Endodermal cell (in vitro differentiated cells): ENCODE results near the gene MGAT3. TPM values are rescaled to one million over a fixed set of nuclear protein-coding genes. Genes with fewer than 3 reads are reported as not detected.

Source experiments
- DNase-seq: peaks from one replicate; pipeline ENCODE4 v3.0.0-alpha.2; 2017
- H3K27ac ChIP-seq: 2 replicates; pipeline ENCODE4 v1.5.1; 2013; ENCODE audit warnings: mild to moderate bottlenecking, low read depth, low read length, moderate library complexity
- H3K27me3 ChIP-seq: 2 replicates; pipeline ENCODE4 v1.6.1; 2013; ENCODE audit warnings: mild to moderate bottlenecking, low read length, moderate library complexity; ENCODE audit not compliant: insufficient read depth, control insufficient read depth, poor library complexity, severe bottlenecking
- H3K36me3 ChIP-seq: 2 replicates; pipeline ENCODE4 v1.7.0; 2013; ENCODE audit warnings: mild to moderate bottlenecking, low read length, moderate library complexity; ENCODE audit not compliant: control insufficient read depth, insufficient read depth
- H3K4me1 ChIP-seq: one replicate; pipeline ENCODE4 v1.7.0; 2013; ENCODE audit warnings: low read length; ENCODE audit not compliant: control insufficient read depth, insufficient read depth
- H3K4me3 ChIP-seq: 2 replicates; pipeline ENCODE4 v1.5.1; 2013; ENCODE audit warnings: mild to moderate bottlenecking, low read length, moderate library complexity
- H3K9ac ChIP-seq: 2 replicates; pipeline ENCODE4 v1.6.1; 2013; ENCODE audit warnings: mild to moderate bottlenecking, low read length, moderate library complexity; ENCODE audit not compliant: poor library complexity, severe bottlenecking; ENCODE audit errors: extremely low read depth
- H3K9me3 ChIP-seq: 2 replicates; pipeline ENCODE4 v1.6.1; 2013; ENCODE audit warnings: mild to moderate bottlenecking, low read length, moderate library complexity; ENCODE audit not compliant: control insufficient read depth
- H3K27ac Mint-ChIP-seq: 2 replicates; pipeline ENCODE4 v1.8.0; 2020; ENCODE audit warnings: mixed read lengths
- H3K27me3 Mint-ChIP-seq: 2 replicates; pipeline ENCODE4 v1.8.0; 2021; ENCODE audit warnings: mild to moderate bottlenecking, mixed read lengths; ENCODE audit not compliant: insufficient read depth
- H3K36me3 Mint-ChIP-seq: 2 replicates; pipeline ENCODE4 v1.8.0; 2020; ENCODE audit warnings: low read depth, mixed read lengths
- H3K4me1 Mint-ChIP-seq: 2 replicates; pipeline ENCODE4 v1.8.0; 2020; ENCODE audit warnings: mixed read lengths
- H3K4me3 Mint-ChIP-seq: 2 replicates; pipeline ENCODE4 v1.8.0; 2020; ENCODE audit warnings: mild to moderate bottlenecking, moderate library complexity, mixed read lengths
- H3K9me3 Mint-ChIP-seq: 2 replicates; pipeline ENCODE4 v1.8.0; 2020; ENCODE audit warnings: mild to moderate bottlenecking, mixed read lengths
- CTCF ChIP-seq: fragments of 200-600 bp; sonication (generic); conservative IDR thresholded peaks from 2 replicates; pipeline ENCODE4 v1.5.0; 2021; ENCODE audit warnings: antibody characterized with exemption, mild to moderate bottlenecking
- WGBS, 2 experiments: methylation state at CpG; one replicate each; pipeline versions ENCODE4 v1.1.5 to v1.1.7; 2013; ENCODE audit warnings: missing lambda C conversion rate in 2 of 2, mixed read lengths in 1 of 2; ENCODE audit not compliant: insufficient coverage in 1 of 2, insufficient read length in 1 of 2; 5-methylcytosine and 5-hydroxymethylcytosine counted together
- total RNA-seq, 2 donors: library from RNA; stranded (reverse); fragmentation: NEBNext Ultra II Directional in 1 of 2; extraction: Animal tissue kit (Norgen Biotek cat#: 25700) in 1 of 2; gene quantifications; 2 replicates in 1 of 2; 3 replicates in 1 of 2; pipeline ENCODE4 v1.2.1, GENCODE V29; 2021

Gene MGAT3
- total RNA-seq, 2 donors from 2014 or later: 9.0 to 16.7 TPM

DNA sequence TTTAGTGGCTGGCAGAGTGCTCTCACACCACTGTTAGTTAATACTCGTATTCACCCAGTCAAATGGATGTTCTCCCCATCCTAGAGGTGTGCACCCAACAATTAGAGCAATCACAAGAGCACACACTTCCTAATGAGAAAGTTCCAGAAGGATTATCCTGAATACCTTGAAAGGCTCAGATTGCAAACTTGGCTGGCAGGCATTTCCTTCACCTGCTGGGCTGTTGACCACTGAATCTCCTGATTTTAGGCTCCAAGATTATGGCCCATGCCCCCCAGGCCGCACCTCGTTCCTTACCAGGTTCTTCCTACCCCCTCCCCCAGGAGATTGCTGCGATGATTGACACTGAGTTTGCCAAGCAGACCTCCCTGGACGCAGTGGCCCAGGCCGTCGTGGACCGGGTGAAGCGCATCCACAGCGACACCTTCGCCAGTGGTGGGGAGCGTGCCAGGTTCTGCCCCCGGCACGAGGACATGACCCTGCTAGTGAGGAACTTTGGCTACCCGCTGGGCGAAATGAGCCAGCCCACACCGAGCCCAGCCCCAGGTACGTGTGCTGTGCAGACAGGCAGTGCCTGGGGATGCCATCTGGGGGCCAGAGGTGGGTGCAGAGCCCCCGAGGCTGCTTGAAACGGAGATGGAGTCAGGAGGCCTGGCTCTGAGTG, 30.3 kb upstream of the MGAT3 start:
- H3K4me1 Mint-ChIP-seq: peaks cover 12% of the 10 kb centered on the region
- H3K36me3 ChIP-seq: peaks cover 35% of the 10 kb centered on the region
- no peaks in the 10 kb centered on the region for H3K4me1 ChIP-seq
- peaks cover 42% of the 10 kb centered on the region for H3K36me3 Mint-ChIP-seq
- 93 to 98% methylated on average over 12 to 20 of the region's 20 CpGs for WGBS, 2 experiments
- no peak overlapping the region for H3K4me3 ChIP-seq
- H3K27me3 Mint-ChIP-seq: no peaks in the 10 kb centered on the region
- H3K9ac ChIP-seq: no peak overlapping the region
- H3K9me3 ChIP-seq: no peaks in the 10 kb centered on the region
- no peaks in the 10 kb centered on the region for H3K9me3 Mint-ChIP-seq
- H3K27ac ChIP-seq: no peak overlapping the region
- H3K27me3 ChIP-seq: no peaks in the 10 kb centered on the region
- TF ChIP-seq CTCF: no peak
- no peak overlapping the region for H3K4me3 Mint-ChIP-seq
- peak overlapping the region; percentile 49 for H3K27ac Mint-ChIP-seq
- no peak for DNase-seq

GRCh38 chr22:39427751-39428596, 28.8 kb upstream of the MGAT3 start:
- Histone ChIP-seq H3K36me3 (peaks cover 31% of the 10 kb centered on the region), H3K4me3 (no peak overlapping the region), H3K27me3 (no peaks in the 10 kb centered on the region), H3K9me3 (no peaks in the 10 kb centered on the region), H3K4me1 (no peaks in the 10 kb centered on the region), H3K27ac (no peak overlapping the region), H3K9ac (no peak overlapping the region)
- Mint-ChIP-seq H3K36me3 (peaks cover 40% of the 10 kb centered on the region), H3K27me3 (no peaks in the 10 kb centered on the region), H3K9me3 (no peaks in the 10 kb centered on the region), H3K27ac (no peak overlapping the region), H3K4me1 (peaks cover 12% of the 10 kb centered on the region), H3K4me3 (no peak overlapping the region)
- no peak for TF ChIP-seq CTCF
- DNase-seq: no peak
- 86 to 97% methylated on average over 3 to 13 of the region's 13 CpGs for WGBS, 2 experiments

DNA sequence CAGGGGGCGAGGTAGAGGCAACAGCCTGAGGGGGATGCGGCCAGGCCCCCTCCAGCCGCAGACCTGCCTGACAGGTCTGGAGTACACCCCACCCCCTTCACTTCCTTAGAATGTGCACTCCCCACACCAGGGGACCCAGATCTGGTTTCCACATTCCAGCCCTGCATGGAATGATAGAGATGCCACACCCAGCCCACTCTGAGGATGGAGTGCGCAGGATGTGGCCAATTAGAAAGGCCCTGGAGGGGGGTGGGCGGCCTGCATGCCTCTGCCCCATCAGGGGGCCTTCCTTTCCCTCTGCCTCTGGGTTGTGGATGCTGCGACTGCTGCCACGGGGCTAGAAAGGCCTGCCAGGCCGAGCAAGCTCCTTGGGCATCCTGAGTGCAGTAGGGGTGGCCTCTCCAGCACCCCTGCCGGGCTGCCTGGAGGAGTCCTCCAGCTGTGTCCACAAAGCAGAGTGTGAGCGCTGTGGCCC, 28.2 kb upstream of the MGAT3 start:
- H3K27ac ChIP-seq: no peak overlapping the region

More for the DNA sequence above, 28.2 kb upstream of the MGAT3 start:
- peak; percentile 95 for DNase-seq
- H3K9me3 Mint-ChIP-seq: no peaks in the 10 kb centered on the region
- no peaks in the 10 kb centered on the region for H3K9me3 ChIP-seq
- no peaks in the 10 kb centered on the region for H3K4me1 ChIP-seq
- H3K27ac Mint-ChIP-seq: no peak overlapping the region
- no peaks in the 10 kb centered on the region for H3K27me3 ChIP-seq
- H3K27me3 Mint-ChIP-seq: no peaks in the 10 kb centered on the region
- no peak overlapping the region for H3K4me3 Mint-ChIP-seq
- peaks cover 40% of the 10 kb centered on the region for H3K36me3 Mint-ChIP-seq
- no peak overlapping the region for H3K9ac ChIP-seq
- peaks cover 30% of the 10 kb centered on the region for H3K36me3 ChIP-seq
- H3K4me3 ChIP-seq: no peak overlapping the region
- peaks cover 12% of the 10 kb centered on the region for H3K4me1 Mint-ChIP-seq
- WGBS, 2 experiments: 47 to 61% methylated on average over 4 to 10 of the region's 10 CpGs
- TF ChIP-seq CTCF: peak; percentile 55
